GM21423 (cell line): Measurements from ENCODE around the gene ANO3.

ENCODE experiments used
- ATAC-seq: cut with Tn5 transposase; IDR thresholded peaks from one replicate; pipeline ENCODE4 v1.9.1; 2021; ENCODE audit warnings: mild to moderate bottlenecking, moderate library complexity; ENCODE audit not compliant: unreplicated experiment

Gene ANO3

DNA sequence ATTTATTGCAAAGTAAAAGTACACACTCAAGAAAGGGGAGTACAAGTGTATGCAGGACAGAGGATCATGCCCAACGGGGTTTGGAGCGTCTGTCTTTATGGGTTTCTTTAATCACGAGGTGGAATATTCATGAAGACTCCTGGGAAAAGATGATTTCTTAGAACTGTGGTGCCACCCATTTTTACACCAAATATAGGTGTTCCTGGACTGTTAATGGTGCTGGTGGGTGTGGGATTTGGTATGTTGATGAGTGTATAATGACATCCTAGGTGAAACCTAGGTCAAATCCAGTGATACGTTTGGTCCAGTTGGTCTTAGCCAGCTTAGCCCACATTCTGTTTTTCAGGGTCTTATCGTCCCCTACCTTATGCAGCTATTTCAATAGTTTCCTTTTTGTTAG is 21.1 kb downstream of the ANO3 start:
- no peak for ATAC-seq

DNA sequence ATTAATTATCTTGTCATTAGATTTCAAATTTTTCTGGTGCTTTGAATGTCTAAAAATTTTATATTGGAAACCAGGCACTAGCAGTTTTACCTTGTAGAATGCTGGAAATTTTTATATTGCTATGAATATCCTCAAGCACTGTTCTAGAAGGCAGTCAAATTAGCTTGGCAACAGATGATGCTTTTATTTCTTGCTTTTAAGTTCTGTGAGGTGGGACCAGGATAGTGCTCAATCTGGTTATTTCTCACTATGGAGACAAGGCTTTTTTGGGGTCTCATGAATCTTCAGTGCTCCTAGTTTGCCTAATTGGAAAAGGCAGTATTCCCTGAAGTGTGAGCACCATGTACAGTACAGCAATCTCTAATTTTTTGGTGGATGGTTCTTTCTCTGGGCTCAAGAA is 27.1 kb downstream of the ANO3 start:
- ATAC-seq: no peak

DNA sequence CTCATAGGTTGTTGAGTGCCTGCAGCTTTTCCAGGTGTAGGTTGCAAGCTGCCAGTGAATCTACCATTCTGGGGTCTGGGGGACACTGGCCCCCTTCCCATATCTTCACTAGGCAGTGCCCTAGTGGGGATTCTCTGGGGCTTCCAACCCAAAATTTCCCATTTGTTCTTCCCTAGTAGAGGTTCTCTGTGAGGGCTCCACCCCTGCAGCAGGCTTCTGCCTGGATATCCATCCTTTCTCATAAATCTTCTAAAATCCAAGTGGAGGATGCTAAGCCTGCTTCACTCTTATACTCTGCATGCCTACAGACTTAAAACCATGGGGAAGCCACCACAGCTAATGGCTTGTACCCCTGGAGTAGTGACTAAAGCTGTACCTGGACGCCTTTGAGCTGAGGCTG is 33.4 kb downstream of the ANO3 start:
- no peak for ATAC-seq

DNA sequence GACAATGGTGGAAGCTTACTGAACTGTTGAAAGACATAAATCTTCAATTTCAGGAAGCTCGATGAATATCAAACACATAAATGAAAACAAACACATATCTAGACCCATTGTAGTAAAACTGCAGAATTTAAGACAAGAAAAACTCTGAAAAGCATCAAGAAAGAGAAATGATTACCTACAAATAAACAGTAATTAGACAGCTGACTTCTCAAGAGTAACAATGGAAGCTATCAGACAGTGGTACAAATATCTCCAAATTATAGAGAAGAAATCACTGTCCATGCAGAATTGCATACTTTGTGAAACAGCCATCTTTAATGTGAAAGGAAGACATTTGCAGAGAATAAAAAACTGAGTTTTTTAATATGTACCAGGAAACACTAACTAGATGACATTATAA is 45.7 kb downstream of the ANO3 start:
- no peak for ATAC-seq

DNA sequence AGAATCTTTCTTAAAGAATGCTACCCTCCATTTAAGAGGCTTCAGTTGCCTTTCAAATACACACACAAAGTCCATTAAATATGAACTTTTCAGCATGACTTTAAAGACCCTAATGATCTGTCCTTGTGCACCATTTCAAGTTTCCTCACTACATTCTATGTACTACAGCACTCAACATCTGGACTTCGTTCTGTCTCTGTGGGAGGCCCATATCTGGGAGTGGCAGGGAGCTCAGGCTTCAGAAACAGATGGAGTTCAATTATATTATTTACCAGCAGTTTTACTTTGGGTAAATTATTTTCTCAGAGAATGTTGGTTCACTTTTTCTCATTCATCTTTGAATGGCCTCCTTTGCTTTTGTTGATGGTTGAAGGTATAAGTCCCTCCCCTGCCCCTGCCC is 67.4 kb downstream of the ANO3 start:
- ATAC-seq: no peak

DNA sequence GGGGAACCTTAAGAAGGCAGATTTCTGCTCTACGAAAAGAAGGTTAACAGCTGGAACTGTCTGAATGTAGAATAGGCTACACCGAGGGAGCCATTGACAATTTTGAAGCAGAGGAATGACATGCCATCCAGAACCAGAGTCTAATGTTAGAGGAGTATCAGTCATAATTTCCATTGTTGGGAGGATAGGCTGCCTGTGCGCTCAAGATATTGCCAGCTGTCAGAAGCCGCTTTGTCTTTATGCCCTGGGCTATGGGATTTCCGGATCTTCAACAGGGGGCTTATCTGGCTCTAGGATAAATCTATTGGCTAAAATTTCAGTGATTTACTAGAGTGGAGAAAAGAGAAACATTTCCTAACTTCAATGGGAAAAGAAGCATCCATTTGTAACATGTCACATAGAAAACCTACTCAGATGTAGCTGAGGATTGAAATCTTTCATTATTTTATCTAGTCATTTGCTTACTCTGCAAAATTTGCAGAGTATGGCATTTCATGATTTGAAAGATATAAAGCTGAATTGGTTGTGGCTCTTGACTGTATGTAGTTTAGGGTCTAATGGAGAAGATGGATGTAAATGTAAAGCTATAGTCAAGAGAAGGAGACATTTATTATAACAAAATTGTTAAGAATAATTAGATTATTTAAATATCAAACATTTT is 78.9 kb downstream of the ANO3 start:
- no peak for ATAC-seq

DNA sequence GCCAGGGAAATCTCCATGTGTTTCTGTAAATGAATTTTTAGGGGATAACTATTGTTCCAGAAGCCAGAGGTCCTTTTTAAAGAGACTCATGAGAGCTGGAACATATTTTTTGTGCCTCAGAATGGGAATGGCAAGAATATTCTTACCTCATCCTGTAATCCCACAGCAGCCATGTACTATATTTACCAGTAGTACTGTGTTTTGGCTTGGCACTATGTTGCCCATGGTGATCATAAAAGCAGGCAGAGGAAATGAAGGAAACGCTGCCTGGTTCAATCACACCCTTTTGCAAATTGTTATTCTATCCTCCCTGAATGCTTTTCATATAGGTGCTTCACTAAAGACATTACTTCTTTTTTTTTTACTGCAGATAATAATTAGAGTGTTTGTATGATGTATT is 81.0 kb downstream of the ANO3 start:
- no peak for ATAC-seq

DNA sequence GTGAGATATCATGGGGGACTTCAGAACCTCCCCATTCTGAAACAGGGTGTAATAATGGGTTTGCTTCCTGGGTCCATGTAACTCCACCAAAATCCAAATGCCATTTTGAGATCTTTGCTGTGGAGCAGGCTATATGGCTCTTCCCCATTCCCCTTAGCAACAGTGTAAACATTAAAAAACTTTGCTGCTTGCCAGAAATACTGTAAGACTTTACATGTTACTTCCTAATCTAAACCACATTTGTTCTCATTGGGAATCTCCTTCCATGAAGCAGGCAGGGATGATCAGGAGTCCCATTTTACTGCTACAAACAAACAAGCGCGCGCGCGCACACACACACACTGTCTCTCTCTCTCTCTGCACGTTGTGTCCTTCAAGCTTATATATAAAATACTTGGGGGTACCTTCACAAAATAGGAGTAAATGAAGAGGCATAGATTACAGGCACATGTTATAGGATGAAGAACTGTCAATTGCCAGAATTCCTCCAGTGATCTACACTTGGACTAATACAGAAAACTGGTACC is 86.5 kb downstream of the ANO3 start:
- ATAC-seq: no peak

DNA sequence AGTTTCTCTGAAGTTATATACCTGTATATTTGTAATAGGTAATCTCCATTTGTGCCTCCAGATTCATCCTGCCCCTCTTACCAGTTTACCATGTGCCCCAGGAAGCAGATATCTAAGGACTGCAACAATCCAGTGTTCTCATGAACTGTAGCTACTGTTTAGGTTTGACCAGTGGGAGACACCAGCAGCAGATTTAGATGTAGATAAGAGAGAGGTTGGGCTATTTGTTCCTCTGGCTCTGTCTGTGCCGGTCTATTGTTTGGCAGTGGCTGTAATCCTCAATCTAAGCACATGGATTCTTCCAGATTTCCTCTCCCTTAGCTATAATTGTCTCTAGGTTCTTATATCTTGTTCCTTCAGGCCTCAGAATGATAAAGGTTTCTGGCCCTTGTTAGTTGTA is 88.4 kb downstream of the ANO3 start:
- no peak for ATAC-seq

DNA sequence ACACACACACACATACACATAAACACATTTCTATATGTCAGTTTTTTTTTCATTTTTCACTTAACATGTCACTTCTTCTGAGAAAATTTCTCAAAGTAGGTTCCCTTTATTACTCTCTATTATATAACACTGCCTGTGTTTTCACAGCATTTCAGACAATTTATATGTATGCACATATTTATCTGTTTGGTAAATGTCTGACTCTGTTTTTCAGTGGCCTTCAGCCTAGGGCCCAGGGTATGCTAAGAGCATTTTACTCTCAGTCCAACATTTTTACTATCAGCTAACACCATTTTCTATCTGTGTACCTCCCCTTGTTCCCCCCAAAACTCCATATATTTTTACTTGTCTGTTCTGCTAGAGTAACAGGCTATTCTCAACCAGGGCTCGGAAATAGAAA is 92.3 kb downstream of the ANO3 start:
- no peak for ATAC-seq

DNA sequence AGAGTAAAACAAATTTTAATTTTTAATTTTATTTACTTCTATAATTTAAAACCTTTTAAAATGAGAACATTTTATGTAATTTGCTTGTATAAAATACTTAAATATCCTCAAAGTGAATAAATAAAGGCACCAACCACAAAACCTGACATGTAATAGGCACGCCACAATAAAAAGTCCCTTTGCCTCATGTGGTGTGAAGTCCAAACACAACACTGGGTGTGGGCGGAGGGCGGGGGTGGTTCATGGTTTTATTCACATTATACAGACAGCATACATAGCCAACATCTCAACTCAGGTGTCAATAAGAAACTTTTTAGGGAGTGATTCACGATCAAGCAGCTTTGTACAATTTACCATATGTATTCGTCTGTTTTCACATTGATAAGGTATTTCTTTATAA is 107.9 kb downstream of the ANO3 start:
- ATAC-seq: no peak

DNA sequence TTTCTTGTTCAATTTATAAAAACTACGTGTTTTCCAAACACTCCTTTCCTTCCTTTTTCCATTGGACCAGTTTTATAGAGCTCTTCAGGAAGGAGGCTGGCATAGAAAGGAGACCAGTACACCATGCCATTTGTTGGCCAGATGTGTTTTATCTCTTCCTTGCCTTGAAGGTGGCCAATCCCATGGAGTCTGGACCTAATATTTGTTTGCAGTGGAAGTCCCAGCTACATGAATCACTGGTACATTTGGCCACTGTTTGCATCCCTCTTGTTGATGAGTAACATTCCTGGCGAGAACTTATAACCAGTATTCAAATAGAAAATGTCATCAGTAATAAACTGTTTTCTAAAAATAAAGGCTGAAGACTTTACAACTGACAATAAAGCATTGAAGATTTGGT is 110.2 kb downstream of the ANO3 start:
- no peak for ATAC-seq

DNA sequence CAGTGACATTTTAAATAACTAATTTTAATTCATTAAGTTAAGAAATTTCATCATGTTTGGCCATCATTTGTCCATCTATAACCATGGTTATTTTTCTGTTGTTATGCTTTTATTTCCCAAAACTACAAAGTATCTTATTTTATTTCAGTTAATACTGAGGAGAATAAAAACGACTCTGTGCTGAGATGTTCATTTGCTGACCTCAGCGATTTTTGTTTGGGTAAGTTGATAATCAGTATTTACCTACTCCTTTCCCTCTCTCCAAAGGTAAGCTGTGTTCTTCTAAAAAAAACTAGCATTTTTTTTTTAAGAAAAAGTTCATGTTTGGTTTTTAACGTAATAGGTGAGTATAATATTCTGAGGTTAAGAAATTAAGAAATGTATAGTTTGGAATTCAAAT is 111.7 kb downstream of the ANO3 start:
- ATAC-seq: no peak

DNA sequence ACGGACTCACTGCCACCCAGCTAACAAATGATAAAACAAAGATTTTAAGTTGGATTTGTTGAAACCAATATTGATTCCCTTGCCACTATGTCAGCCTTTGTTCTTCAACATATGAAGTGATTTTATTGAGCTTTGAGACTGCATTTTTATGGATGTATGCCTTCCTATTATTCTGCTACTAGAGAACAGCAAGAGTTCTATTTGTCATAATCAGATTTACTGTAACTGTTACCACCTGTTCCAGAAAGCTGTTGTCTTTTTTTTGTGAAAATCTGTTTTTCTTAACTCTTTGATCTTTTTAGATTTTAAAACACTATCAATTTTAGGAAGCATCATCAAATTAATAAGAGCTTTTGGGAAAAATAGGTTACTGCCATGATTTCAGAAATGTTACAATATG is 125.7 kb downstream of the ANO3 start:
- ATAC-seq: no peak

DNA sequence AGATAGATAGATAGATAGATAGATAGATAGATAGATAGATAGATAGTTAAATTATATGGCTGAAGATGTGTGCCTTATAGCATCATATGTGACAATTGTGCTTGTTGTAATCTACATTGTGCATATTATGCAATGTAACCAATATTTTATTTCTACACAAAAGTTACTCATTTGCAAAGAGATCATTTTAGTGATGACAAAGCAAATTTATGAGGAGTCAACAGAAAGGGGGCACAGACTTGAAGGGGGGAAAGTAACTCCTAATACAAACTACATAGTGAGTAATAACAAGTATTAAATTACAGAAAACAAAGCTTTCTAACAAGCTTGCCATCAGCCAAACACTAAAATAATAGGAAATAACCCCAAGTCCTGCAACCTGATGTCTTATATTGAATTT is 133.3 kb downstream of the ANO3 start:
- no peak for ATAC-seq

DNA sequence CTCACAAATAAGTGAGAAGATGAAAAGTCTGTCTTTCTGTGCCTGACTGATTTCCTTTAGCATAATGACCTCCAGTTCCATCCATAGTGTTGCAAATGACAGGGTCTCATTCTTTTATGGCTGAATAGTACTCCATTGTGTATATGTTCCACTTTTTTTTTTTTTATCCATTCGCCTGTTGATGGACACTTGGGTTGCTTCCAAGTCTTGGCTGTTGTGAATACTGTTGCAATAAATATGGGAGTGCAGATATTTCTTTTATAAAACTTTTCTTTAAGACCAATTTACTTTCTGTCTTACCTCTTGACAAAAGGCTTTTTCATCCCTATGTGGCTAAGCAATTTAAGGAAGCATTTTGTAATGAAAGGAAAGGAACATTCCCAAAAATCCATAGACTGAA is 135.6 kb downstream of the ANO3 start:
- no peak for ATAC-seq

DNA sequence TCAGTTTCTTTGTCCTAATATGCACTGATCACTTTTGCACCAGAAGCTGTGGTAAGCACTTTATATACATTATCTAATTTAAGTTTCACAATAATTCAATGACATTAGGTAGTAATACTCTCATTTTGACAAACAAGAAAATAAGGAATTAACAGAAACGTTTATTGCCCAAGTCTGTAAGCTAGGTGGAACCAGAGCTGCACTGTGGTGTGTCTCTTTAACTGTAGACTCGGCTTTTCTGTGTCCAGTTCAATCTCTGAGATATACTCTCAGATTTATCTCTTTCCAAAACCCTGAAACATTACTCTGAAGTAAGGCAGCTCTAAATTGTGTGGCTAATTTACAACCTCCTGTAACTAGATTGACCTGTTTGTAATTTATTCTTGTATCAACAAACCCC is 139.1 kb downstream of the ANO3 start:
- no peak for ATAC-seq

DNA sequence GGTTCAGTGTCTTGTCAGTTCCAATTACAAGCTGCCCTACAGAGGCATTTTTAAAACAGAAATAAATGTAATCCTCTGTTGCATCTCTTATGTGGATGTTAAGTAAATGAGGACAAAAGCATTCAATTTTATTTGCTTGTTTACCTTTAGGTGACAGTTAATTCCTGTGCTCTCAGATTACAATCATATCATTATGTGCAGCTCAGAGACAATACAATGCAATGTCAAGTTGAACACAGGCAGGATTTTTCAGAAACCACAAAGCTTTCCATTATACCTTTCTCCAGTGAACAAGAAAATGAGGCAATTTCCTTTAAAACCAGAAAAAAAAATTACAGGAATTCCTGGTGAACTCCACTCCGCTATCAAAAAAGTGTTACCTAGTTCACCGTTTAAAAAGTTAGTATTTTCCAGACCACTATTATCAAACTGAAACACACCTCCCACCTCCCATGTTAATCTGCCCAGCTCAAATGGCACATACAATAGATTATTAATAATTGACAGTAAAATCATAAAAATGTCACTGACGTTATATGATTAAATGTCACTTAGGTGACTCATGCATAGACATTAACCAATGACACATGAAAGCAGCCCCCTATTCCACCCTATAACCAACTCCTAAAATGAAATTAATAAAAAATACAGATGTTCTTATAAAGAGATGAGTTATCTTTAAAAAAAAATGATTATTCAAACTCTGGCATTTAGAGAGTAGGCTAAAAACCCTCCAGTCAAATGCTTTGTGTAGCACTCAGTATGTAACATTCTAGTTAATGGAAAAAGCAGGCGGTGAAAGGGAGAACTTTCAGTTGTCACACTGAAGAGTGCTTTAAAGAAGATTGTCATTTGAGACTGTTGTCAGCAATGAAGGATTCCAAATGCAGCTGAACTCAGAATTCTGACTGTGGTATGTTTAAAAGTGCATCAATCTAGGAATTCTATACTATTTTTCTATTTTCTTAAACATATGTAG is 141.6 kb downstream of the ANO3 start:
- no peak for ATAC-seq

DNA sequence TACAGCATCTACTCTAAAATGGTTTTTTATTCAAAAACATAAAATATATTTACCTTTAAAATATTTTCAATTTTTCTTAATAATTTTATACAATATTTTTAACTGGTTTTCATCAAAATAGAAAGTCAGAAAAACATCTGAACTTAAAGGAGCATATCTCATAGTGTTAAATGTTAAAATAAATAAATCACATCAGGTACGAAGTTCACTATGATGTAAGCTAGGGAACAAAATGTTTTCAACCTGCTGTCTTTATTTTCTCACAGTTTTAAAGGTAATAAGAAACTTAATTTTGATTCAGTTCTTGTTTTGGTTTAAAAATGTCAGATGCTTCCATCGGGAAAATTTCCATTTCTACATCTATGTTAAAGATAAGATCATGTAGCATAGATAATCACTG is 142.5 kb downstream of the ANO3 start:
- ATAC-seq: no peak

DNA sequence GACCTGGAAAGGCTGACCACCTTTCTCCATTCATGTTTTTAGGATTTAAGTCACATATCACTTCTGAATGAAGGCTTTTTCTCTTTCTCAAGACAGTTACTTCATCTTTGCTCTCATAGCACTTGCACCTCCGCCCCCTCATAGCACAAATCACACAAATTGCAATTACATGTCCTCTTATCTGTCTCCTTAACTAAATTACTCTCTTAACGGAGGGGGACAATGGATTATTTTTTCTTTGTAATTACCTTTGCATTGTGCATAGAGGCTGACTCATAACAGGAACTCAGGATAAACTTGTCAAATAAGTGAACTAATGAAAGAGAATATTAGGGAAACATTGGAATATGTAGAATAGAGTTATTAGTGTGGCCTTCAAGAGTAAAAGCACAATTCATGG is 145.5 kb downstream of the ANO3 start:
- ATAC-seq: no peak

DNA sequence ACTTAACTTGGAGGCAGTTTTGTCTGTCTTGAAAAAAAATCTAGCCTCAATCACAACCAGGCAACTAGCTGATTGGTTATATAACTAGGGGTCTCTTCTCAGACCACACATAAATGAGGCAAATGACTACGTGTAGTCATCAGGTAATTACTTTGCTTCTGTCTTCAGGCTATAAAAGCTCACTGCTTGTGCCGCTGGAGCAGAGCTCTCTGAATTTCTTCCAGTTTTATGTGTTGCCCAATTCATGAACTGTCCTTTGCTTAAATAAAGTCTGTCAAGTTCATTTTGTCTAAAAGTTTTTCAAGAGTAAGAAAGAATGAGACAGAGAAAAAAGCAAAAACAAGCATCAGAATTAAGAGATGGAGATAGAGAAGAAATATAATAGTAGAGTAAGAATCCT is 146.8 kb downstream of the ANO3 start:
- ATAC-seq: no peak

DNA sequence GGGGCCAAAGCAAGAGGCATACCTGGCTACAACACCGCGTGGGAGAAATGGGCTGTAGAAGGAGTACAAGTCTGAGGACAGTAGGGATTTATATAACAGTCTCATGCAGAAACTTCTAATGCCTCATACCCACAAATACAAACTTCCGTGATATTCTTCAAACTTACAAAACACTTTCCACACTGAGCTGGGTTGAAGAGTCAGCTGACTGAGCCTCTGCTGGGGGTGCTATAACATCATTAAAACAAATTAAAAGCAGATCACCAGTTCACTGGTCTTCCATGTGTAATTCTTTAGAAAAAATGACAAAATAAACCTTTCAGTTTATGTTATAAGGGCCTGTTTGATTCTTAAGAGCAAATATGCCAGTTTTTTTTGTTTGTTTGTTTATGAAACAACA is 148.1 kb downstream of the ANO3 start:
- no peak for ATAC-seq
